Colonic mucosa (tissue), 4 donors: ENCODE results near the gene AUP1. TPM values are rescaled to one million over a fixed set of nuclear protein-coding genes. Genes with fewer than 3 reads are reported as not detected.

Source experiments
- DNase-seq: peaks from one replicate; pipeline ENCODE4 v3.0.0-alpha.2; 2020
- H3K27ac ChIP-seq: fragments of 200-600 bp; one replicate; pipeline ENCODE4 v1.8.0; 2021
- H3K27me3 ChIP-seq: fragments of 200-600 bp; one replicate; pipeline ENCODE4 v1.8.0; 2021
- H3K36me3 ChIP-seq: fragments of 200-600 bp; one replicate; pipeline ENCODE4 v1.8.0; 2021
- H3K4me1 ChIP-seq: fragments of 200-600 bp; one replicate; pipeline ENCODE4 v1.8.0; 2021; ENCODE audit warnings: mild to moderate bottlenecking
- H3K4me3 ChIP-seq: fragments of 200-600 bp; one replicate; pipeline ENCODE4 v1.8.0; 2021
- H3K9ac ChIP-seq, 2 donors: one replicate each; pipeline ENCODE4 v1.7.0; 2013; ENCODE audit warnings: control low read depth in 2 of 2, low read depth in 2 of 2, low read length in 2 of 2
- H3K9me3 ChIP-seq: fragments of 200-600 bp; one replicate; pipeline ENCODE4 v1.8.0; 2021
- intact Hi-C: fragments of 100-400 bp; cut with DNase I; formaldehyde crosslinking; loops from one replicate; pipeline ENCODE4 v1.14.1; 2022
- total RNA-seq, 2 donors: library from RNA; stranded (reverse); fragmentation: NEBNext Ultra II Directional in 1 of 2; extraction: Animal tissue kit (Norgen Biotek cat#: 25700) in 1 of 2; gene quantifications; one replicate each; pipeline ENCODE4 v1.2.1, GENCODE V29; 2021
- TF ChIP-seq, protein P1 (sequence below): fragments of 200-600 bp; IDR thresholded peaks from one replicate; pipeline ENCODE4 v1.8.0; 2022; ENCODE audit warnings: antibody characterized with exemption, mild to moderate bottlenecking
- donor health status: healthy.
- donor health status: DM: no; HTN: no; CAD: no.
- donor health status: DM: no; HTN: no; CAD: no.

Gene AUP1
- total RNA-seq, 2 donors from 2014 or later = 107 to 212 TPM

DNA sequence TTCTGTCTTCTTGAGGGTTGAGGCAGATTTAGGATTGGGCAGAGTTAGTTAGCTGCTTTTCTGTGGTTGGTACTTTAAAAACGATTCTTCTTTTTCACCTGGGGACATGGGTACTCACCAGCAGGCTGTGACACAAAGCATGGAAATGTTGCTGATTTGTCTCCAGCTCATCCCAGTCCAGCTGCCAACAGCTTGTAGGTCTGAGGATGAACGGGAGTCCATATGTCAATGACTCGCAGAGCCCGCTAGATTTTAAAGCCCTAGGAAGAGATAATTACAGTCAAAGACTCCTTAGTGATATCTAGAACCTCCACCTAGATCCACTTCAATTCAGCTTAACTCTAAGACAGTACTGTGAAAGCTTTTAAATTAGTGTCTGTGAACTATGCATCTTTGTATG, 45.8 kb upstream of the AUP1 start:
- TF ChIP-seq, protein P1, sequence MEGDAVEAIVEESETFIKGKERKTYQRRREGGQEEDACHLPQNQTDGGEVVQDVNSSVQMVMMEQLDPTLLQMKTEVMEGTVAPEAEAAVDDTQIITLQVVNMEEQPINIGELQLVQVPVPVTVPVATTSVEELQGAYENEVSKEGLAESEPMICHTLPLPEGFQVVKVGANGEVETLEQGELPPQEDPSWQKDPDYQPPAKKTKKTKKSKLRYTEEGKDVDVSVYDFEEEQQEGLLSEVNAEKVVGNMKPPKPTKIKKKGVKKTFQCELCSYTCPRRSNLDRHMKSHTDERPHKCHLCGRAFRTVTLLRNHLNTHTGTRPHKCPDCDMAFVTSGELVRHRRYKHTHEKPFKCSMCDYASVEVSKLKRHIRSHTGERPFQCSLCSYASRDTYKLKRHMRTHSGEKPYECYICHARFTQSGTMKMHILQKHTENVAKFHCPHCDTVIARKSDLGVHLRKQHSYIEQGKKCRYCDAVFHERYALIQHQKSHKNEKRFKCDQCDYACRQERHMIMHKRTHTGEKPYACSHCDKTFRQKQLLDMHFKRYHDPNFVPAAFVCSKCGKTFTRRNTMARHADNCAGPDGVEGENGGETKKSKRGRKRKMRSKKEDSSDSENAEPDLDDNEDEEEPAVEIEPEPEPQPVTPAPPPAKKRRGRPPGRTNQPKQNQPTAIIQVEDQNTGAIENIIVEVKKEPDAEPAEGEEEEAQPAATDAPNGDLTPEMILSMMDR = no peak
- no peaks in the 10 kb centered on the region for H3K36me3 ChIP-seq
- H3K27me3 ChIP-seq = no peaks in the 10 kb centered on the region
- no peak overlapping the region for H3K4me3 ChIP-seq
- no peak overlapping the region for H3K27ac ChIP-seq
- H3K9ac ChIP-seq = no peak overlapping the region
- H3K4me1 ChIP-seq = no peaks in the 10 kb centered on the region
- DNase-seq = no peak
- intact Hi-C loops = no loop called here
- no peaks in the 10 kb centered on the region for H3K9me3 ChIP-seq

DNA sequence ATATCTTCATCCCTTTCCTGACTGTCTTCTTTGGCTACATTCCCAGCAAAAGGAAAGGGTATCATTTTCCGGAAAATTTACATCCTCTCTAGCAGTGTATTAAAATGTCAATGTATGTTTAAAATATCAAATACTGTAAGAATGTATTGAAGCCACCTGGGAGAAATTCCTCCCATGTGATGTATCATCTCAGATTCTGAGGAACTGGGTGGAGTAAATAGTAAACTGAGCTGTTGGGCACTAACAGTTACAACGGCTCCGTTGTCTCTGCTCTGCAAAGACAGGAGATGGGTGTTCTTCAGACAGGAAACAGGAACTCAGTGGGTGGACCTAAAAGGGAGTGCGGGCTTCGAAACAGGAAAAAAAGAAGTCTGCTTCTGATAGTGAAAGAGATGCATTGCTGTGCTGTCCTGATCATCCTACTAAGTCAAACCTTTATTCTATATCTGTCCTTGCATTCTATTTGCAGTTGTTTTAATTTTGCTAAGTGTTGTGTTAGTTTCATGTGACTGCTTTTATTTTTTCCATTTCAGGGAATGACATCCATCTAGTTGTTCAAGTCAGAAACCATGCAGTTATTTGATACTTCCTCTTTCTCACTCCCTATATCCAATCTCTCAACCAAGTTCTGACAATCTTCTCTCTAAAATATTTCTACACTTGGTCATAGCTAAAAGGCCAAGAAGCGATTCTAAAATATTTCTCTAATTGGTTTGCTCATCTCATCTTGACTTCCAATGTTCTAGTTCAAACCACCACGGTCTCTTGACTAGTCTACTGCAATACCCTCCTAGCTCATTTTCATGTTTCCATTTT, 44.4 kb upstream of the AUP1 start:
- intact Hi-C loops = no loop called here
- Histone ChIP-seq H3K4me3 (no peak overlapping the region), H3K9me3 (no peaks in the 10 kb centered on the region), H3K27me3 (no peaks in the 10 kb centered on the region), H3K4me1 (no peaks in the 10 kb centered on the region), H3K36me3 (no peaks in the 10 kb centered on the region), H3K9ac (no peak overlapping the region), H3K27ac (no peak overlapping the region)
- TF ChIP-seq, protein P1 = no peak
- no peak for DNase-seq

DNA sequence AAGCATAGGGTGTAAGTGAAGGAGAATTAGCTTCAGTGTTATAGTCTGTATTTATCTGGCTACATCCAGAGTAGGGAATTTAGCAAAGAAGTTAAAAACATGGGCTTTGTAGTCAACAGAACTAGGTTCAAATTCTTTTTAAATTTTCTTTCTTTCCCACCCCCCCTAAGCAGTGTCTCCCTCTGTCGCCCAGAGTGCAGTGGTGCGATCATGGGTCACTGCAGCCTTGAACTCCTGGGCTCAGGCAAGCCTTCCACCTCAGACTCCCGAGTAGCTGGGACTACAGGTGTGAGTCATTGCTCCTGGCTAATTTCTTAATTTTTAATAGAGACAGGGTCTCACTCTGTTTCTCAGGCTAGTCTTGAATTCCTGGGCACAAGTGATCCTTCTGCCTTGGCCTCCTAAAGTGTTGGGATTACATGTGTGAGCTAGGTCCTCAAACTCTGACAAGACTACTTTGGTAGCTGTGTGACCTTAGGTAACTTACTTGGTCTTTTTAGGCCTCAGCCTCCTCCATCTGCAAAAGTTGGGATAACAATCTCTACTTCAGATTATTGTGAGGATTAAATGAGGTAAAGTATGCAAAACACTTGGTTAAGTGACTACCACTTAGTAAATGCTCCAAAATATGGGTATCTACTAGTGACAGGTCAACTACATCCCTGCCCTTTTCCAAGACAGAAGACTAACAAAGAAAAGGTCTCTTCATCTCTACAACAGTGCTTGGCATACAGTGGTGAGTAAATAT, 42.8 kb upstream of the AUP1 start:
- H3K36me3 ChIP-seq = no peaks in the 10 kb centered on the region
- intact Hi-C loops = no loop called here
- H3K27ac ChIP-seq = no peak overlapping the region
- H3K4me1 ChIP-seq = no peaks in the 10 kb centered on the region
- DNase-seq = no peak
- TF ChIP-seq, protein P1 = no peak
- H3K9me3 ChIP-seq = no peaks in the 10 kb centered on the region
- H3K27me3 ChIP-seq = no peaks in the 10 kb centered on the region
- H3K4me3 ChIP-seq = no peak overlapping the region
- H3K9ac ChIP-seq = no peak overlapping the region

DNA sequence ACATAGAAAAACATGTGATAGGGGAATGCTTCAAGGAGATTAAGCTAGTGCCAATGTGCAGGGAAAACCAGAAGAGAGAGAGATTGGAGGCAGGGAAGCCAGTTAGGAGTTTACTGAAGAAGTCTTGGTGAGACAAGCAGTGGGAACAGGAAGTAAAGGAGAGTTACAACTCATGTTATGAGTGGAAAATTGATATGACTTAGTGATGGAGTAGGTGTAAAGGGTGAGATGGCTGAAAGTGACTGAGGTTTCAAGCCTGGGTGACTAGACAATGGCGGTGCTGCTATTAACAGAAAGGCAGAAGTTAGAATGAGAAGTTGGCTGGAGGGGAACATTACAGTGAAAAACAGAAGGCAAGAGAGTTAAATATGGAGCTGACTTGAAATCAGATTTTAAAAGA, 41.6 kb upstream of the AUP1 start:
- TF ChIP-seq, protein P1 = no peak
- Histone ChIP-seq H3K27me3 (no peaks in the 10 kb centered on the region), H3K9ac (no peak overlapping the region), H3K36me3 (no peaks in the 10 kb centered on the region), H3K9me3 (no peaks in the 10 kb centered on the region), H3K4me1 (no peaks in the 10 kb centered on the region), H3K4me3 (no peak overlapping the region), H3K27ac (no peak overlapping the region)
- intact Hi-C loops = no loop called here
- no peak for DNase-seq

DNA sequence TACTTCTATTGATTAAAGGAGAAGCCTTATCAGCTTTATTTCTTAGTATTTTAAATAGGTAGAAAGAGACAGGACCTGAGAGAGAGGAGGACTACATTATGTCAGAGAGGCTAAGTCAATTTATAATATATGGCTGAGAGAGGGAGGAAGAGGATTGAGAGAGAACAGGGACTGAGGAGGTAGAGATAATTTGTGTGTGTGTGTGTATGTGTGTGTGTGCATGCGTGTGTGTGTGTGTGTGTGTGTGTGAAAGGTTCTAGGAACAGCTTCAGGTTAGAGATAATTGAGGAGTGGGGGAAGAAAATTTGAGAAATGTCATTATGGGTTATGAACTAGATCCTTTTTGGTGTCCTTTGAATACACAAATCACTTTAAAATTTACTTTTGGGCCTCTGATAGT, 40.2 kb upstream of the AUP1 start:
- H3K36me3 ChIP-seq = no peaks in the 10 kb centered on the region
- no peak for DNase-seq
- no peak overlapping the region for H3K9ac ChIP-seq
- H3K27me3 ChIP-seq = no peaks in the 10 kb centered on the region
- no peak overlapping the region for H3K4me3 ChIP-seq
- TF ChIP-seq, protein P1 = no peak
- no peaks in the 10 kb centered on the region for H3K4me1 ChIP-seq
- no peaks in the 10 kb centered on the region for H3K9me3 ChIP-seq
- intact Hi-C loops = no loop called here
- H3K27ac ChIP-seq = no peak overlapping the region
